Measurements from ENCODE around the gene CNTNAP2. TPM values are rescaled to one million over a fixed set of nuclear protein-coding genes. Genes with fewer than 3 reads are reported as not detected.

The CNTNAP2 gene
- total and polyA plus RNA-seq, 9 of the 15 experiments (the other 6 are each of a cell fraction or from before 2014, with no cell fraction given), result 0.04 to 0.62 (median 0.09) TPM; not detected in 4

DNA sequence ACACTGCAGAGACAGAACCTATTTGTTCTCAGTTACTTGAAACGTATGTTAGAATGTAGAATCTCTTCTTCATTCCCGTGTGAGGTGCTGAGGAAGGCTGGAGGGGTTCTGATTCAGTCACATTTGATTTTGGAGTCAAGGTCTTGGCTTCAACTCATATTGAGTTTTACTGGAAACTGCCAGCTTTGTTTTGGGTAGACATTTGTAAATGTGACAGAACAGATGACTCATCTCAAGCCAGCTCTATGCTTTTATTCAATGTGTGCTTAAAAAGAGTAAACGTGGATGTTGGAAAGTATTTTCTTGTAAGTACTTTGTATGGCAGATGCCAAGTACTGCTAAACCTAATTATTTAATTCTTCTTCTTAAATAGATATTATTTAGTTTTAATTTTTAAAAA, 1693.2 kb downstream of the CNTNAP2 start:
- no peaks in the 10 kb centered on the region for H3K4me1 ChIP-seq (replicated peaks in 1 of 2; ENCODE audit: control insufficient read depth in 2 of 2, insufficient read depth in 2 of 2, low read length in 2 of 2)
- in situ Hi-C loops (cut with MboI), result no loop called here
- no peaks in the 10 kb centered on the region for H3K27me3 ChIP-seq (ENCODE audit: control insufficient read depth in 2 of 2, insufficient read depth in 2 of 2, low read length in 2 of 2)
- H3K4me2 ChIP-seq (ENCODE audit: insufficient read depth, low read length), result no peak overlapping the region
- H3K9me3 ChIP-seq (replicated peaks; ENCODE audit: control insufficient read depth, insufficient read depth, low read depth, low read length), result peaks cover 2% of the 10 kb centered on the region
- BruUV-seq (replicated peaks), result no TSS peak
- no peak overlapping the region for H3K4me3 ChIP-seq
- ATAC-seq (no peak), DNase-seq (ENCODE audit: extremely low read depth in 1 of 4, low spot score in 3 of 4) (no peak), FAIRE-seq (no peak)
- intact Hi-C loops (cut with micrococcal nuclease), result no loop called here
- no peak overlapping the region for H2AFZ ChIP-seq (ENCODE audit: low read depth, low read length)
- H4K20me1 ChIP-seq (replicated peaks; ENCODE audit: control insufficient read depth, insufficient read depth, low read length), result no peaks in the 10 kb centered on the region
- no peaks in the 10 kb centered on the region for H3K36me3 ChIP-seq (ENCODE audit: control insufficient read depth, insufficient read depth, low read length)
- no peak overlapping the region for H3K9ac ChIP-seq (ENCODE audit: insufficient read depth in 1 of 2, low read depth in 2 of 2, low read length in 2 of 2)
- POLR2A ChIA-PET, result no interaction called here
- CTCF ChIA-PET (ENCODE audit: low intra/inter-chr PET ratio), result no interaction called here
- no peak overlapping the region for H3K27ac ChIP-seq (ENCODE audit: extremely low read depth, low read depth, low read length)
- no peaks in the 10 kb centered on the region for H3K79me2 ChIP-seq (ENCODE audit: control insufficient read depth, insufficient read depth, low read length)
- no peaks in the 10 kb centered on the region for H3K9me1 ChIP-seq (ENCODE audit: control insufficient read depth, insufficient read depth, low read length)
- WGBS (ENCODE audit: insufficient coverage, low coverage, missing lambda C conversion rate), result 0% methylated on average over 3 of the region's 3 CpGs
- TF ChIP-seq TFE3 (CRISPR knock-in tag; IDR thresholded peaks at IDR 0.05) (no peak), RAD51 (IDR thresholded peaks at IDR 0.05; ENCODE audit: borderline replicate concordance, low read depth) (no peak), MYC (IDR thresholded peaks at IDR 0.05; ENCODE audit: low read depth, low read length) (no peak), MYC (CRISPR knock-in tag; IDR thresholded peaks at IDR 0.05; ENCODE audit: borderline replicate concordance, low read depth) (no peak), KHSRP (IDR thresholded peaks at IDR 0.05) (no peak), ERF (CRISPR knock-in tag; IDR thresholded peaks at IDR 0.05) (no peak), CSDE1 (IDR thresholded peaks at IDR 0.05) (no peak), MTA3 (IDR thresholded peaks at IDR 0.05; ENCODE audit: borderline replicate concordance) (no peak)
- TF ChIP-seq, protein P1, sequence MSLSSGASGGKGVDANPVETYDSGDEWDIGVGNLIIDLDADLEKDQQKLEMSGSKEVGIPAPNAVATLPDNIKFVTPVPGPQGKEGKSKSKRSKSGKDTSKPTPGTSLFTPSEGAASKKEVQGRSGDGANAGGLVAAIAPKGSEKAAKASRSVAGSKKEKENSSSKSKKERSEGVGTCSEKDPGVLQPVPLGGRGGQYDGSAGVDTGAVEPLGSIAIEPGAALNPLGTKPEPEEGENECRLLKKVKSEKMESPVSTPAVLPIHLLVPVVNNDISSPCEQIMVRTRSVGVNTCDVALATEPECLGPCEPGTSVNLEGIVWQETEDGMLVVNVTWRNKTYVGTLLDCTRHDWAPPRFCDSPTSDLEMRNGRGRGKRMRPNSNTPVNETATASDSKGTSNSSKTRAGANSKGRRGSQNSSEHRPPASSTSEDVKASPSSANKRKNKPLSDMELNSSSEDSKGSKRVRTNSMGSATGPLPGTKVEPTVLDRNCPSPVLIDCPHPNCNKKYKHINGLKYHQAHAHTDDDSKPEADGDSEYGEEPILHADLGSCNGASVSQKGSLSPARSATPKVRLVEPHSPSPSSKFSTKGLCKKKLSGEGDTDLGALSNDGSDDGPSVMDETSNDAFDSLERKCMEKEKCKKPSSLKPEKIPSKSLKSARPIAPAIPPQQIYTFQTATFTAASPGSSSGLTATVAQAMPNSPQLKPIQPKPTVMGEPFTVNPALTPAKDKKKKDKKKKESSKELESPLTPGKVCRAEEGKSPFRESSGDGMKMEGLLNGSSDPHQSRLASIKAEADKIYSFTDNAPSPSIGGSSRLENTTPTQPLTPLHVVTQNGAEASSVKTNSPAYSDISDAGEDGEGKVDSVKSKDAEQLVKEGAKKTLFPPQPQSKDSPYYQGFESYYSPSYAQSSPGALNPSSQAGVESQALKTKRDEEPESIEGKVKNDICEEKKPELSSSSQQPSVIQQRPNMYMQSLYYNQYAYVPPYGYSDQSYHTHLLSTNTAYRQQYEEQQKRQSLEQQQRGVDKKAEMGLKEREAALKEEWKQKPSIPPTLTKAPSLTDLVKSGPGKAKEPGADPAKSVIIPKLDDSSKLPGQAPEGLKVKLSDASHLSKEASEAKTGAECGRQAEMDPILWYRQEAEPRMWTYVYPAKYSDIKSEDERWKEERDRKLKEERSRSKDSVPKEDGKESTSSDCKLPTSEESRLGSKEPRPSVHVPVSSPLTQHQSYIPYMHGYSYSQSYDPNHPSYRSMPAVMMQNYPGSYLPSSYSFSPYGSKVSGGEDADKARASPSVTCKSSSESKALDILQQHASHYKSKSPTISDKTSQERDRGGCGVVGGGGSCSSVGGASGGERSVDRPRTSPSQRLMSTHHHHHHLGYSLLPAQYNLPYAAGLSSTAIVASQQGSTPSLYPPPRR (CRISPR knock-in tag; IDR thresholded peaks at IDR 0.05; ENCODE audit: borderline replicate concordance), result no peak
- TF ChIP-seq, protein P2, sequence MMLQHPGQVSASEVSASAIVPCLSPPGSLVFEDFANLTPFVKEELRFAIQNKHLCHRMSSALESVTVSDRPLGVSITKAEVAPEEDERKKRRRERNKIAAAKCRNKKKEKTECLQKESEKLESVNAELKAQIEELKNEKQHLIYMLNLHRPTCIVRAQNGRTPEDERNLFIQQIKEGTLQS (IDR thresholded peaks at IDR 0.05), result no peak
- TF ChIP-seq, protein P2 (CRISPR knock-in tag; conservative IDR thresholded peaks at IDR 0.05), result no peak
- TF ChIP-seq, protein P3, sequence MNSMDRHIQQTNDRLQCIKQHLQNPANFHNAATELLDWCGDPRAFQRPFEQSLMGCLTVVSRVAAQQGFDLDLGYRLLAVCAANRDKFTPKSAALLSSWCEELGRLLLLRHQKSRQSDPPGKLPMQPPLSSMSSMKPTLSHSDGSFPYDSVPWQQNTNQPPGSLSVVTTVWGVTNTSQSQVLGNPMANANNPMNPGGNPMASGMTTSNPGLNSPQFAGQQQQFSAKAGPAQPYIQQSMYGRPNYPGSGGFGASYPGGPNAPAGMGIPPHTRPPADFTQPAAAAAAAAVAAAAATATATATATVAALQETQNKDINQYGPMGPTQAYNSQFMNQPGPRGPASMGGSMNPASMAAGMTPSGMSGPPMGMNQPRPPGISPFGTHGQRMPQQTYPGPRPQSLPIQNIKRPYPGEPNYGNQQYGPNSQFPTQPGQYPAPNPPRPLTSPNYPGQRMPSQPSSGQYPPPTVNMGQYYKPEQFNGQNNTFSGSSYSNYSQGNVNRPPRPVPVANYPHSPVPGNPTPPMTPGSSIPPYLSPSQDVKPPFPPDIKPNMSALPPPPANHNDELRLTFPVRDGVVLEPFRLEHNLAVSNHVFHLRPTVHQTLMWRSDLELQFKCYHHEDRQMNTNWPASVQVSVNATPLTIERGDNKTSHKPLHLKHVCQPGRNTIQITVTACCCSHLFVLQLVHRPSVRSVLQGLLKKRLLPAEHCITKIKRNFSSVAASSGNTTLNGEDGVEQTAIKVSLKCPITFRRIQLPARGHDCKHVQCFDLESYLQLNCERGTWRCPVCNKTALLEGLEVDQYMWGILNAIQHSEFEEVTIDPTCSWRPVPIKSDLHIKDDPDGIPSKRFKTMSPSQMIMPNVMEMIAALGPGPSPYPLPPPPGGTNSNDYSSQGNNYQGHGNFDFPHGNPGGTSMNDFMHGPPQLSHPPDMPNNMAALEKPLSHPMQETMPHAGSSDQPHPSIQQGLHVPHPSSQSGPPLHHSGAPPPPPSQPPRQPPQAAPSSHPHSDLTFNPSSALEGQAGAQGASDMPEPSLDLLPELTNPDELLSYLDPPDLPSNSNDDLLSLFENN (IDR thresholded peaks at IDR 0.05; ENCODE audit: low read depth in 2 of 2, low read length in 2 of 2), result no peak
